Heart left ventricle (tissue), 13 donors: ENCODE measurements around the gene ENTPD8.

Experiments used
- POLR2A ChIP-seq, 2 donors: fragments of 450-650 bp; IDR thresholded peaks; one replicate each; pipeline ENCODE4 v1.6.1; 2017; ENCODE audit warnings: antibody characterized with exemption in 2 of 2, mild to moderate bottlenecking in 2 of 2, moderate library complexity in 2 of 2
- TF ChIP-seq, protein P1 (sequence below), 12 donors: fragments of 200-600 bp; sonication (generic) in 4 of 12; IDR thresholded peaks; one replicate each; pipeline versions ENCODE4 v1.5.0 to v1.8.0; 2018 to 2022; ENCODE audit warnings: antibody characterized with exemption in 12 of 12, mild to moderate bottlenecking in 5 of 12
- donor health status: ischemic (EF 13 %, LVEDD 7.1; RV severe dilation, severe dysfunction).
- donor health status: DM: no; HTN: yes; CAD: no.
- donor health status: DM: no; HTN: no; CAD: no.
- donor health status: ischemic (EF 25% LVEDD 6.9; RV normal size, moderate dysfunction).
- donor health status: ischemic (EF 25% LVEDD 5.7; RV mildly dilated, moderate dysfunction).
- donor health status: ischemic (EF 35%, LVEDD 5.7; RV mildly dilated, moderate dysfunction).
- donor health status: nonischemic (EF 11% LVEDD 7.7; RV severe dilation, severe dysfunction).
- donor health status: DM: yes; HTN: yes; CAD: no.
- donor health status: PGD.
- donor health status: ischemic (EF 29% LVEDD 5.4; RV normal size, mild dysfunction).
- donor health status: nonischemic (EF 23%, LVEDD 6.1; RV moderate dilation, normal function).

GRCh38 chr9:137429546-137429890 lies 11.6 kb downstream of the ENTPD8 start:
- TF ChIP-seq, protein P1, sequence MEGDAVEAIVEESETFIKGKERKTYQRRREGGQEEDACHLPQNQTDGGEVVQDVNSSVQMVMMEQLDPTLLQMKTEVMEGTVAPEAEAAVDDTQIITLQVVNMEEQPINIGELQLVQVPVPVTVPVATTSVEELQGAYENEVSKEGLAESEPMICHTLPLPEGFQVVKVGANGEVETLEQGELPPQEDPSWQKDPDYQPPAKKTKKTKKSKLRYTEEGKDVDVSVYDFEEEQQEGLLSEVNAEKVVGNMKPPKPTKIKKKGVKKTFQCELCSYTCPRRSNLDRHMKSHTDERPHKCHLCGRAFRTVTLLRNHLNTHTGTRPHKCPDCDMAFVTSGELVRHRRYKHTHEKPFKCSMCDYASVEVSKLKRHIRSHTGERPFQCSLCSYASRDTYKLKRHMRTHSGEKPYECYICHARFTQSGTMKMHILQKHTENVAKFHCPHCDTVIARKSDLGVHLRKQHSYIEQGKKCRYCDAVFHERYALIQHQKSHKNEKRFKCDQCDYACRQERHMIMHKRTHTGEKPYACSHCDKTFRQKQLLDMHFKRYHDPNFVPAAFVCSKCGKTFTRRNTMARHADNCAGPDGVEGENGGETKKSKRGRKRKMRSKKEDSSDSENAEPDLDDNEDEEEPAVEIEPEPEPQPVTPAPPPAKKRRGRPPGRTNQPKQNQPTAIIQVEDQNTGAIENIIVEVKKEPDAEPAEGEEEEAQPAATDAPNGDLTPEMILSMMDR (IDR thresholded peaks at IDR 0.05) = no peak
- TF ChIP-seq POLR2A (IDR thresholded peaks at IDR 0.05) = no peak
